ENCODE results near the gene ZNF48.

GRCh38 chr16:30355144-30355953, 39.9 kb upstream of the ZNF48 start, which contains the start of gene CD2BP2:
- TF ChIP-seq CTCF (IDR thresholded peaks at IDR 0.05) (no peak), POLR2A (IDR thresholded peaks at IDR 0.05) (peak; percentile 31 to 32)
